AML-193 (cell line): Measurements from ENCODE around the gene SLC8A1.

Experiments
- DNase-seq, 2 experiments: peaks; one replicate each; lab custom pipeline; 2025; lab: John Stamatoyannopoulos, UW

Gene SLC8A1

GRCh38 chr2:40230707-40231432 lies 221.0 kb downstream of the SLC8A1 start:
- DNase-seq, result no peak

GRCh38 chr2:40230186-40230585 lies 221.7 kb downstream of the SLC8A1 start:
- DNase-seq, result no peak

- DNase-seq, result no peak
Observed at GRCh38 chr2:40228310-40228709, 223.6 kb downstream of the SLC8A1 start.

GRCh38 chr2:40227210-40227609 lies 224.7 kb downstream of the SLC8A1 start:
- DNase-seq, result no peak

GRCh38 chr2:40226637-40227036 lies 225.3 kb downstream of the SLC8A1 start:
- DNase-seq, result no peak

GRCh38 chr2:40225670-40226210 lies 226.2 kb downstream of the SLC8A1 start:
- DNase-seq, result no peak

- DNase-seq, result no peak
Observed at GRCh38 chr2:40224318-40224717, 227.6 kb downstream of the SLC8A1 start.

GRCh38 chr2:40220177-40220925 lies 231.5 kb downstream of the SLC8A1 start:
- no peak for DNase-seq

GRCh38 chr2:40219141-40219540 lies 232.7 kb downstream of the SLC8A1 start:
- DNase-seq, result no peak

- DNase-seq, result no peak
Observed at GRCh38 chr2:40218679-40219078, 233.2 kb downstream of the SLC8A1 start.

GRCh38 chr2:40213619-40214018 lies 238.3 kb downstream of the SLC8A1 start:
- no peak for DNase-seq

- no peak for DNase-seq
Observed at GRCh38 chr2:40213071-40213470, 238.8 kb downstream of the SLC8A1 start.

- DNase-seq, result no peak
Observed at GRCh38 chr2:40210968-40211353, 240.9 kb downstream of the SLC8A1 start.

- no peak for DNase-seq
Observed at GRCh38 chr2:40210344-40210967, 241.4 kb downstream of the SLC8A1 start.

- DNase-seq, result no peak
Observed at GRCh38 chr2:40209761-40210160, 242.1 kb downstream of the SLC8A1 start.

- no peak for DNase-seq
Observed at GRCh38 chr2:40208463-40208862, 243.4 kb downstream of the SLC8A1 start.

- DNase-seq, result no peak
Observed at GRCh38 chr2:40204268-40204667, 247.6 kb downstream of the SLC8A1 start.

- DNase-seq, result no peak
Observed at GRCh38 chr2:40202798-40203400, 249.0 kb downstream of the SLC8A1 start.

- no peak for DNase-seq
Observed at GRCh38 chr2:40201425-40201824, 250.5 kb downstream of the SLC8A1 start.

- DNase-seq, result no peak
Observed at GRCh38 chr2:40200366-40200915, 251.4 kb downstream of the SLC8A1 start.

GRCh38 chr2:40199771-40200170 lies 252.1 kb downstream of the SLC8A1 start:
- DNase-seq, result no peak

- no peak for DNase-seq
Observed at GRCh38 chr2:40197121-40197520, 254.8 kb downstream of the SLC8A1 start.
